Measurements from ENCODE around the gene CAMTA1.

The CAMTA1 gene

GRCh38 chr1:7430691-7431090 lies 645.4 kb downstream of the CAMTA1 start:
- no peak for DNase-seq

- no peak for DNase-seq
Measured at GRCh38 chr1:7432102-7432899, 647.0 kb downstream of the CAMTA1 start.

- no peak for DNase-seq
Measured at GRCh38 chr1:7432900-7433380, 647.7 kb downstream of the CAMTA1 start.

DNA sequence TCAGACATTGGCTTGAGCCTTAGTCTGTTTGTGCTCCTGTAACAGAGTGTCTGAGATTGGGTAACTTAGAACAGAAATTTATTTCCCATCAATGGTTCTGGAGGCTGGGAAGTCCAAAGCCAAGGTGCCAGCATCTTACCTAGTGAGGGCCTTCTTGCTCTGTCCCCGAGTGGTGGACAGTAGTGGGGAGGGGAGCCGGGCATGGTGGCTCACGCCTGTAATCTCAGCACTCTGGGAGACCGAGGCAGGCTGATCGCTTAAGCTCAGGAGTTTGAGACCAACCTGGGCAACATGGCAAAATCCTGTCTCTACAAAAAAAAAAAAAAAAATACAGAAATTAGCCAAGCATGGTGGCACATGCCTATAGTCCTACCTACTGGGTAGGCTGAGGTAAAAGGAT lies 649.3 kb downstream of the CAMTA1 start:
- DNase-seq, result no peak

- DNase-seq, result no peak
Measured at GRCh38 chr1:7435276-7436055, 650.2 kb downstream of the CAMTA1 start.

DNA sequence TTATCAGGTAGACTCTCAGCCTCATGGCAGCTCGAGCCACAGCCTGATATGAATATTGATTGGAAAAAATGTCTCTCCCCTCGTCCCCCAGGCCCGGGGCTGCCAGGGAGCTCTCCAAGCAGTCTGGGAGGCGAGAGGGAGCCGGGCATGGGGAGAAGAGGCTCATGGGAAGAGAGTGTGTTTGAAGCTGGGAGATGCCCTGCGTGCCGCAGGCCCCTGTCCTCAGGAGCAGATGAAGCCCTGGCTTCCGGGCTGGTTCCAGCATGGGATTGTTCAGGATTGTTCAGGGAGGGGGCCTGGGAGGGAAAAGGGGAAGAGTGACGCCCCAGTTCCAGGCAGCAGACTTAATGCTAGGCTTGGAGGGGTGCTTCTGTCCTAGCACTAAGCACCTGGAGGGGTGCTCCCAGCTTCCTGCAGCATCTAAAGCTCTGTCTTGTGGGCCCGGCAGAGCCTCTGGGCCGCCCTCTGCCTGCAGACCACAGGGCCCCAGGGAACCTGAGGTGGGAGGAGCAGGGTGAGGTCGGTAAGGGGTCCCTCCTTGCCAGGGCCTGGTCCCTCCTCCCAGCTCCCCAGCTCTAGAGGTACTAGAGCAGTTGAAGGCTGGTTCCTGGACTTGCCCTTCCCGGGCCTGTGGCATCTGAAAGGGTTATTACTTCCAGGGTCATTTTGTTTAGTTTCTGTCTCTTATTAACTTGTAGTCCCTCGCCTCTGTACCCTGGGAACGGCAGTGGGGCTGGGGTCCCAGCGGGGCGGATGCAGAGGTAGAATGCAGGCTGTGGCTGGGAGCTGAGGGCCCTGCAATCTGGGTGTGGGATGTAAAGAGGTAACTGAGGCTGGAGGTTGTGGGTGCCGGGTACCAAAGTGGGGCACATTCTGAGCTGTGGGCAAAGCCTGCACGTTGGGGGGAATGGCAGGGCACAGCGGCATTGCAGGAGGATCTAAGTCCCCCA lies 651.1 kb downstream of the CAMTA1 start:
- DNase-seq, result no peak

GRCh38 chr1:7437036-7437435 lies 651.8 kb downstream of the CAMTA1 start:
- DNase-seq, result no peak

GRCh38 chr1:7437608-7438395 lies 652.5 kb downstream of the CAMTA1 start:
- no peak for DNase-seq

DNA sequence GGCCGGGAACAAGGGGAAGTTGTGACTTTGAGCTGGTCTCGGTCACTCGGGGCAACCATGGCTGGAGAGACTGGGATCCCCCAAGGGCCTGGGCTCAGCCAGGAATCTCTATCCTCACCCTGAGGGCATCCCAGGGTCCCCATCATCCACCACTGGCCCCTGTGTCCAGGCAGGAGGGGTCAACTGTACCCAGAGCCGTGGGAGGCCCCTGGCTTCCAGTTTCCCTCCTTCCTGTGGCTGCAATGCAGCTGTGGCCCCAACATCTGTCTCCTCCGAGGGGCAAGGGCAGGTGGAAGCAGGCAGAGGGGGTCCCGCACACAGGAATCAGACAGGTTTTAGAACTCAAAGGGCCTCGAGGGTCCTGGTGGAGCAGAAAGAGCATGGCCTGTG lies 653.1 kb downstream of the CAMTA1 start:
- DNase-seq, result no peak

DNA sequence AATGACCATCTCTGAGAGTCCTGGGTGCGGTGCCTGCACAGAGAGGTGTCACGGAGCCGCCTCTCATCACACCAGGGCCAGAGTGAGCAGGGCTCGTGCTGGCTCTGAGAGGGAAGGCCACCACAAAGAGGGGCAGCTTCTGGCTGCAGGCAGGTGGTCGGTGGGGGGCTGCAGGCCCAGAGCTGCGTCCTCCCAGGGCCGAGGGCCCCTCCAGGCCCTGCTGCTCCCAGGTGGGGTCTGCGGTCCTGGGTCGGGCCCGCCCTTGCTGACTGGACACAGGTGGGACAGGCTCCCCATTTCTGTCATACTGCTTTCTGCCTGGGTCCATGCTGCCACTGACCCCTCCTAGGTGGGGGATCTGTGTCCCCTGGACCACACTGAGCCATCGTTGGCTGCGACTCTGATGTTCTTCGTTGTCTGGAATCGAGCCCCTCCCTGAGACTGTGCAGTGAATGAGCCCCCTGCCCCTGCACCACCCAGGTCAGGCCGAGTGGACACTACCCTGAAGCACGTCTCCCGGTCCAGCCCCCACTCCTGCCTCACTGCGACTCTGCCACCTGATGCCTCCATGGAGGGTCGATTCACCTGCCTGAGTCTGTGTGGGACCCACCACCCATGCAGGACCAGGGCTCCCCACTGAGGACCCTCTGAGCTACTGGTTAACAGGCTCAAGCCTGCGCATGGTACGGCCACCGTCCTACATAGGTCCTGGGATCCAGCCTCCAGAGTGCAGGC lies 653.8 kb downstream of the CAMTA1 start:
- DNase-seq, result no peak

DNA sequence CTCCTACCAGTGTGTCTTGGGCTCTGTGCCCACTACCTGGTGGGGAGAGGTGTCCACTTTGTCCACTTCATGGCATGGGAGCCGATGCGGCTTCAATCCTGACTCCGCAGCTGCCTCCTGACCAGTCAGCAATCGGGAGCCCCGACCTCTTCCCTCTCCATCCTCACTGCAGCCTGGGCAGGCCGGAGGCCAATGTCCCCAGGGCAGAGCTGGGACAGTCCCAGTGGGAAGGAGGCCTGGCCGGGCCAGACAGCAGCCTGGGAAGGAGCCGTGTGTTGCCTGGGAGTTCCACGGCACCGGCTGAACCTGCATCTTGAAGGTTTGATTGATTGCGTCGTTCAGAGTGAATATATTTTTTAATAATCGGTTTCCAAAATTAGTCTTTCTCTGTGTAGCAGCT lies 654.9 kb downstream of the CAMTA1 start:
- DNase-seq, result no peak

DNA sequence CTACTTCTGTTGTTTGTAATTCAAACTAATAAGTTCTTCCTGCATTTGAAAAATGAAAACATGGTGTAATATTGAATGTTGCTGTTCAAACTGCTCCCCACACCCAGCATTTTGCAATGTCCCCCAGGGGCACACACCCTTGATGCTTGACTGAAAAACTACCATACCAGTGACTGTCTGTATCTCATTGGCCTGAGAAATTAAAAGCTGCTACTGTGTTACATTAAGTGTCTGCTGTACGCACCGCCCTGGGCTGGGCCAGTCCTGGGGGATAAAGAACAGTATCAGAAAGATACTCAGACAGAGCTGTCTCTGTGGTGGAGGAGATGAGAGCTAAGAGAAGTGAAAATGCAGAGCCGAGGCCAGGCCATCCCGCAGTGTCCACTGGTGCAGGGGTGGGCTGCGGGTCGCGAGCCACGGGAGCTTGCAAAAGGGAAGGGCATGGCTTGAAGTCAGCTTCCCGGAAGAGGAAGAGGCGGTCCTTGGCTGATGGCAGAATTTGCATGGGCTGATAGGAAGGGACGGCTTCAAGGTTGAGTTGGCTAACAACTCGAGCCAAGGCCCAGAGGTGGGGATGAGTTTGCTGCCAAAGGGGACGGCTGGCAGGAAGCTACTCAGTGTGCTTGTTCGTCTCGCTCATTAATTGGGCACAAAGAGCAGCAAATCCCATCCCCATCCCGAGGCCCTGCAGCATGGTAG lies 656.0 kb downstream of the CAMTA1 start:
- DNase-seq, result no peak

DNA sequence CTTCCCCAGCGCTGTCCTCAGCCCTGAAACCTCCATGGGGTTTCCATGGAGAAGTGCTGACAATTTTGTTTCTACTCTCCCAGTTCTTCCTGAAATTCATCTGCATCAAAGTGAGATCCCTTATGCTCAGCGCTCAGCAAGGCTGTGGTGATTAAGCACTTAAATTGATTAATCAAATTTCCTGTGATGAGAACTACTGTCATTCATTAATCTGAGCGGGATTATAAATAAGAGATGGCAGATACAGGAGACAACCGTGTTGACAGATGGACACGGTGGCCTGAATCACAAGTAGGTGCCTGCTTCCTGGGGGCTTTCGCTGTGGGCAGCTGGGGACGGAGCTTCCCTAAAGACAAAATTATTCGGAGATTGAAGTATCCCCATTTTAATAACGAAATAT lies 656.8 kb downstream of the CAMTA1 start:
- DNase-seq, result no peak

GRCh38 chr1:7442918-7443317 lies 657.7 kb downstream of the CAMTA1 start:
- no peak for DNase-seq

DNA sequence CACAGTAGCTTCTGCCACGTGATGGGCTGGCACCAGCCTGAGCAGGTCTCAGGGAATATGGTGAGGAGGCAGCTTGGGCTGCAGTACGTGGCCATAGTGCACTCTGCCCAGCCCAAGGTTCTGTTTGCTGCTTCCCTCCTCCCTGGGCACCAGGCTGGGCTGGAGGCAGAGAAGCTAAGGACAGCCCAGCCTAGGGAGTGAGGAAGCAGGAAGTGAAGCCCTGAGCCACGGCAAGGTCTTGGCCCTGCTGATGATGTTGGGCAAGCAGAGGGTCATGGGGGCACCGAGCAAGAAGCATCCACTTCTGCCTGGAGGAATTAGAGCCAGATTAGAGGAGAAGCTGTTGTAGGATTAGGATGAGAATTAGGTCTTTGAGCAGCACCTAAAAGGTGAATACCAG lies 659.1 kb downstream of the CAMTA1 start:
- DNase-seq, result no peak

DNA sequence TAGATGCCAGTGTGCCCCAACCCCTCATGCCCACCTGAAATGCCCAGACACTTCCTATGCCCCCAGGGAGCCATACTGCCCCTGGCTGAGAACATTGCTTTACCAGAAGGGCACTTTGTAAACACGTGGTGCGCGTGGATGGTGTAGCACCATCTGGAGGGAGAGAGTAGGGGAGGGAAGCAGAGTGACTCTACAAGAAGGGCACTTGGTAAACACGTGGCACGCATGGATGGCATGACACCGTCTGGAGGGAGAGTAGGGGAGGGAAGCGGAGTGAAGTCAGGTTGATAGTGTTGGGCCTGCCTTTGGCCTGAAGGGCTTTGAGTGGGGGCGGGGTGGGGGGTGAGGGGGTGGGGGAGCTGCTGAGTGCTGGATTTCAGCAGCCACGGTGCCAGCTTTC lies 661.8 kb downstream of the CAMTA1 start:
- peak; percentile 32 for DNase-seq

DNA sequence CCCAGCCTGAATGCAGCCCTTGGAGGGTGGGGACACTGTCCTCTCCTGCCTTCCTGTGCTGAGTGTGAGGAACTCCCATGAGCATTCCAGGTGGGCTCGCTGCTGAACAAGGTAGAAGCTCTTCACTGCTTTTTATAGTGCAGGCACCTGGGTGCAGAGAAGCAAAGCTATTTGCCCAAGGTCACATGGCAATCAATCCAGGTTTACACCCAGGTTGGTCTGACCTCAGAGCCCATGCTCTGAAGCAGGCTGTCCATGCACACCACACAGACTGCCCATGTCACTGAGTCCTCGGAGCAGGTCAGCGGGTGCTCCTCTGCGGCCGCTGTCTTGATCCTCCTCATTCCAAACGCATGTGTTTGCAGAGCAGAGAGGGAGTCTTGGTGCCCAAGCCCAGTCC lies 662.5 kb downstream of the CAMTA1 start:
- DNase-seq, result no peak

DNA sequence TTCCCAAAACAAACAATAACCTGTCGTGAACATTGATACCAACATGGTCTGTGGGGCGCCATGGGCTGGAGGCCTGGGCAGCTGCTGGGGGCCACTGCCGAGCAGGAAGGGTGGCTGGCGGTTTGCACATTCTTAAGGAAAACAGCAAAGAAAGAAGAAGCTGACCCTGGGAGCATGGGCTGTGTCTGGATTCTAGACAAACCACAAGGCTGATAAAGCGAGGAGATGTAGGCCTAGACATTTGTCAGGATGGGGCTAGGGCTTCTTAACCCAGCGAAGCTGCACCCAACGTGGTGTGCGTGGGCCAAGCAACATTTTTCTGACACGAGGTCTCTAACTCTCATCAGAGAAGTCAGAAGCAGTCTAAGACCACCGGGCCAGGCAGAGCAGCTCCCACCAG lies 663.7 kb downstream of the CAMTA1 start:
- DNase-seq, result no peak

DNA sequence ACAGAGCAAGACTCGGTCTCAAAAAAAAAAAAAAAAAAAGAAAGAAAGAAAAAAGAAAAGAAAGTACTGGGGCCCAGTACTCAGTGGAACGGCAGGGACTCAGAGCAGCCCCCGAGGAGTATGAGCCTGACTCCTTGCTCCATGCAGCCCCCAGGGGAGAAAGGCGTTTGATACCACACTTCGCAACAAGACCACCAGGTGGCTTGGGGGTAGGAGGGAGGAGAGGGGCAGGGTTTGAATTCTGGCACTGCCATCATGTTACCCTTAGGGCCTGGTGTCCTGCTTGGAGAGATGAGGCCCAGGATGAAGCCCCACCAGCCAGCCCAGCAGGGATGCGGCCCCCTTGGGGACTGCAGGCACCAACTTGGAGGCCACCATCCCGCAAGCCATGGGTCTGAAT lies 664.5 kb downstream of the CAMTA1 start:
- no peak for DNase-seq

DNA sequence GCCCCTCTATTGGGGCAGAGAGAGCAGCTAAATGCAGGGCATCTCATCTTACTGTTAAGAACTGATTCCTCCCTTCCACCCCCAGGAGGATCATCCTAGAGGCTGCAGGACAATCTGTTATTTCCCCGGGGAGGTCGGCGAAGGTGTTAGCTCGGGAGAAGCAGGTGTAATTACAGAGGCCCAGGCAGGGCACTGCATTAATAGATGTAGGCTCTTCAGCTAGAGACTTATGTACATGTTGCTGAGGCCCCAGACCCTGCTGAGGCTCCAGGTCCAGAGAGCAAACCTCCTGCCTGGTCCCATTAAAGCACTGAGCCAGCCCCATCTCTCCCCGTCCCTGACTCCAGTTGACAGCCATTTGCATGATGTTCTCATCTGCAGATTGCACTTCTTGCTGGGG lies 665.6 kb downstream of the CAMTA1 start:
- DNase-seq, result peak; percentile 40

GRCh38 chr1:7453038-7453437 lies 667.8 kb downstream of the CAMTA1 start:
- DNase-seq, result no peak

Data from NCI-H1436 (cell line).